CMK (cell line): Measurements from ENCODE around the gene NDRG3.
A peak's percentile ranks its signal among the peaks of the same experiment; 100 is the strongest.
"Not testable (repeated sequence)": the region's sequence is repeated elsewhere in the genome, so short reads cannot be mapped to it uniquely, and the experiment has no call there.

Experiments used
- DNase-seq: peaks from one replicate; pipeline ENCODE4 v3.0.0-alpha.2; 2010; ENCODE audit warnings: low read depth

Gene NDRG3

GRCh38 chr20:36687850-36688249 lies 58.0 kb downstream of the NDRG3 start:
- DNase-seq, result no peak

GRCh38 chr20:36686944-36687343 lies 58.9 kb downstream of the NDRG3 start:
- no peak for DNase-seq

- DNase-seq, result no peak
These were observed 59.4 kb downstream of the NDRG3 start for GRCh38 chr20:36686504-36686903.

GRCh38 chr20:36684747-36685146 lies 61.1 kb downstream of the NDRG3 start:
- no peak for DNase-seq

- DNase-seq, result no peak
These were observed 63.6 kb downstream of the NDRG3 start for GRCh38 chr20:36682311-36682710.

DNA sequence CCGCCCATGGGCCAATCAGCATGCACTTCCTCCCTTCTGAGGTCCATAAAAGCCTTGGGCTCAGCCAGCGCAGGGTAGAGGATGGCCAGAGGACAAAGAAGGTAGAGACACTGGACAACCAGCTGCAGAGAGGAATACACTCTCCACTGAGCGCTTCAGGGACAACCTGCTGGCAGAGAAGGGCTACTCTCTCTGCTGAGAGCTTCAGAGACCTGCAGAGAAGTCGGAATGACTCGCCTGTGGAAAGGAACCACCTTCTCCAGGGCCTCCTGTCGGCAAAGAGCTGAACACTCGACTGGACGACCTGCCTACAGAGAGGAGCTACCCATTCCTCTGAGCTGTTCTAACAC lies 68.5 kb downstream of the NDRG3 start:
- DNase-seq, result no peak

- DNase-seq, result no peak
These were observed 69.0 kb downstream of the NDRG3 start for GRCh38 chr20:36676701-36677421.

DNA sequence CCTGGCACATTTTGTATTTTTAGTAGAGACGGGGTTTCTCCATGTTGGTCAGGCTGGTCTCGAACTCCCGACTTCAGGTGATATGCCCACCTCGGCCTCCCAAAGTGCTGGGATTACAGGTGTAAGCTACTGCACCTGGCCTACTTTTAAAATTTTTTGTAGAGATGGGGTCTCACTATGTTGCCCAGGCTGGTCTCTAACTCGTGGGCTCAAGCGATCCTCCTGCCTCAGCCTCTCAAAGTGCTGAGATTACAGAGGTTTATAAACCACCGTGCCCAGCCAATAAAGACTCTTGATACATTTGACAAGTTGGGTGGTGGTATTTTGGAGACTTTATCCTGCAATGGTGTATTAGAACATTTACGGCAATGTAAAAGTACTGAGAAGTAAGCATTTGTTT lies 70.3 kb downstream of the NDRG3 start:
- DNase-seq, result not testable (repeated sequence)

DNA sequence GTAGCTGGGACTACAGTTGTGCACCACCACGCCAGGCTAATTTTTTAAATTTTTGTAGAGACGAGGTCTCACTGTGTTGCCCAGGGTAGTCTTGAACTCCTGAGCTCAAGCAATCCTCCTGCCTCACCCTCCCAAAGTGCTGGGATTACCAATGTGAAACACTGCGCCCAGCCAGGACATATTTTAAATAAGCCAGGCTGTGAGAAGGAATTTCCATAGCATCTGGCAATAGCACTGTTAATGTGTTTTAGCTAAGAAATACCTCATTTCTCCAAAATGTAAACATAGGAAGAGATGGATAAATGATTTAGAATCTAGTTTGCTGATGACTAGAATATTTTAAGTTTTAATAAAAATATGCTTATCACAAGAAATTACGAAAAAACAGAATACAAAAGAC lies 72.9 kb downstream of the NDRG3 start:
- DNase-seq, result no peak

GRCh38 chr20:36670665-36671357 lies 75.1 kb downstream of the NDRG3 start:
- DNase-seq, result no peak

- DNase-seq, result no peak
These were observed 79.6 kb downstream of the NDRG3 start for GRCh38 chr20:36666181-36666740.

GRCh38 chr20:36663031-36663430 lies 82.9 kb downstream of the NDRG3 start:
- no peak for DNase-seq

DNA sequence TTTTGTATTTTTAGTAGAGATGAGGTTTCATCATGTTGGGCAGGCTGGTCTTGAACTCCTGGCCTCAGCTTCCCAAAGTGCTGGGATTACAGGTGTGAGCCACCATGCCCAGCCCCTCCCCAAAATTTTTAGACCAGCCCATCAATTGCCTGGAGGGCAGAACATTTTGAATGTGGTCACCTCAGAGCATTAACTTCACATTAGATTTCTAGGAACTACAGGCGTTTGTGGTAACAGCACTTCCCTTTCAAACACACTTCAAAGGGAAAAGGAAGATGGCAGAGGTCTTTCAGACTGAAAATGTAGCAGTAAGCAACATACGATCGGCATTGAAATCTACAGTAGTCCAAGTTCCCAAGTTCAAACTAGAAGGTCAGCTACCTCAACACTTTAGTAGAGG lies 87.6 kb downstream of the NDRG3 start:
- DNase-seq, result peak; percentile 76

GRCh38 chr20:36656733-36657132 lies 89.2 kb downstream of the NDRG3 start:
- no peak for DNase-seq

DNA sequence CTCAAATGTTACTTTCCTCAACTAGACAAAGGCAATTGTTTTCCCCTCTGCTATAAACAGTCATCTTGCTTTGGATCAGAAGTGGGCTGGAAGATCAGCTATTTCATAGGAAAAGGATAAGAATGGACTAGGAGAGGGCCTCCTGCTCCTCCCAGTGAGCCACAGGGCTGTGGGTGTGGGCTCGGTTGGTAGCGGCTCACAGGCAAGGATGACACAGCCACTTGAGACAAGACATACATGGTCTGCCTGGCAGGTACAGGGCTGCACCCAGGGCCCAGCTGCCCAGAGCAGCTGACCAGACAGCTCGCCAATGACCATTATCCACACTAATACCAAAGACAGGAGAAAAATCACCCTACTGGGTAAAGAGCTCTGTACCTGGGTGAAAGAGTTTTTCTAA lies 90.9 kb downstream of the NDRG3 start:
- no peak for DNase-seq

GRCh38 chr20:36654506-36654905 lies 91.4 kb downstream of the NDRG3 start:
- DNase-seq, result no peak

DNA sequence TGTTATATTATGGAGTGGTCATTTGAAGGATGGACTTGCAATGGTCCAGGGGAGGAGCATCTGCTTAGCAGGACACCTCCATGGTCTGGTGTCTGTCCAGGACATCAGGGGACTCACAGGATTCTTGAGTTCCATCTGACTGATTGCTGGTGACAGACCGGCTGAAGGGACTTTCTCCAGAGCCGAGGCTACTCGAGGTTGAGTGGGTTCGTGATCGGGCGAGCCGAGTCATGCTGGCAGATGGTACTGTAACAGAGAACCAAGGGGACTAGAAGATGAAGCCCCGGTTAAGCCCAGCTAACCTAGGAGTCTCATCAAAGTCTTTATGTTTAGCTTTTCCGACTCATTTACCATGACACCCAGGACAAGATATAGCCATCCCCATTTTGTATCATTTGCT lies 92.4 kb downstream of the NDRG3 start:
- no peak for DNase-seq

GRCh38 chr20:36647196-36648121 lies 98.4 kb downstream of the NDRG3 start:
- DNase-seq, result no peak

- no peak for DNase-seq
These were observed 99.2 kb downstream of the NDRG3 start for GRCh38 chr20:36646678-36647077.

DNA sequence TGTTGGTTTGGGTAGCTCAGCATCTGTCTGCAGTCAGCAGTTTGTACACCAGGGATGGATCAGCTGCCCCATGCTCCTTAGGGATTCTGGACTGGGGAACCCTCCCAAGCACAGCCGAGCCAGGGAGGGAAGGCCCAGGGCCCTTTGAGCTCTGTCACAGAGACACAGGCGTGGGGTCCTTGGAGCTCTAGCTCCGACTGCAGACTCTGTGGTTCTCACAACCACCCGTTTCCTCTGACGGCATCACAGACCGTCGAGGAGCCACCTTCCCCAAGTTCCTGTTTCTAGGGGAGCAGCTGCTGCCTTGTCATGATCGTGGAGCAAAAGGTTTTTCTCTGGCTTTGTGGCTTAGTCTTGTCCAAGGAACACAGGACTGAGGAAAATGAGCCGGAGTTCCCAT lies 99.9 kb downstream of the NDRG3 start, which contains the start of gene SLA2:
SLA2 (minus strand) TSS at position 199 of the 400 bp plus-strand sequence. CDS start 4,861 bp downstream, outside the sequence.
- peak; percentile 29 for DNase-seq

DNA sequence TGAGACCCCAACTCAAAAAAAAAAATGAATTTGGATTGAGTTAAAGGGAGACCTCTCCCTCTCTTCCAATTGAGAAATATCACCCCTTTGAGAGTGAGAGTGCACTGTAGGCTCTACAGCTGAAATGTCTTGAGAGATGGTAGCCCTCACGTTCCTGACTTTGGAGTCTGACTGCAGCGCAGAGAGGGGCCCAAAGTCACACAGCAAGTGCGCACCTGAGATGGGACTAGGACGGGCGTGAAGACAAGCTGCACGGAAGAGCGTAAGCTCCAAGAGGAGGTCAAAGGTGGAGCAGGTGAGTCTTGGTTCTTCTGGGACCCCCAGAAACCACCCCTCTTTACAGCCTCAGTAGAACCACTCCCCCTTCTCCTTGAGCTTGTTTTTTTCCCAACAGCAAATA lies 100.5 kb downstream of the NDRG3 start:
- no peak for DNase-seq

DNA sequence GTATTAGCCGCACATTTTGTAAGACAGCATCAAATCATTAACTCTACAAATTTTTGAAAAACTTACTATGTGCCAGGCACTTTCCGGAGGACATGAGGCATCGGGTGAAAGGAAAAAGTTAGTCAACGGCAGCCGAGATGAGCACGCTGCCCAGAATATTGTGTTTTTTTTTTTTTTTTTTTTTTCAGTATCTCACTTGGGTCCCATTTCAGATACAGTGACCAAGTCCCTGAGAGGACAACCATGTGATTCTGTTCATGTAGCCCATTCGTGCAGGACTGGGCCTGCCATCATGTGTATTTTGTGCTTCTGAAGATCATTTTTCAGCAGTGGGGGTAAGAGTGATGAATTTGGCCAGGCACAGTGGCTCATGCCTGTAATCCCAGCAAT lies 101.2 kb downstream of the NDRG3 start:
- DNase-seq, result no peak
